PFSK-1 (cell line): Measurements from ENCODE around the gene STK40.

Source experiments
- POLR2AphosphoS5 ChIP-seq: IDR thresholded peaks from 2 replicates; pipeline ENCODE4 v1.6.1; 2012; ENCODE audit warnings: low read depth, mild to moderate bottlenecking, control low read depth, low read length, moderate library complexity
- SIN3A ChIP-seq: IDR thresholded peaks from 2 replicates; pipeline ENCODE4 v1.6.1; 2012; ENCODE audit warnings: mild to moderate bottlenecking, low read length, moderate library complexity, borderline replicate concordance; ENCODE audit not compliant: insufficient read depth
- TAF1 ChIP-seq: IDR thresholded peaks from 2 replicates; pipeline ENCODE4 v1.6.1; 2012; ENCODE audit warnings: low read length, control low read depth, borderline replicate concordance; ENCODE audit not compliant: insufficient read depth

DNA sequence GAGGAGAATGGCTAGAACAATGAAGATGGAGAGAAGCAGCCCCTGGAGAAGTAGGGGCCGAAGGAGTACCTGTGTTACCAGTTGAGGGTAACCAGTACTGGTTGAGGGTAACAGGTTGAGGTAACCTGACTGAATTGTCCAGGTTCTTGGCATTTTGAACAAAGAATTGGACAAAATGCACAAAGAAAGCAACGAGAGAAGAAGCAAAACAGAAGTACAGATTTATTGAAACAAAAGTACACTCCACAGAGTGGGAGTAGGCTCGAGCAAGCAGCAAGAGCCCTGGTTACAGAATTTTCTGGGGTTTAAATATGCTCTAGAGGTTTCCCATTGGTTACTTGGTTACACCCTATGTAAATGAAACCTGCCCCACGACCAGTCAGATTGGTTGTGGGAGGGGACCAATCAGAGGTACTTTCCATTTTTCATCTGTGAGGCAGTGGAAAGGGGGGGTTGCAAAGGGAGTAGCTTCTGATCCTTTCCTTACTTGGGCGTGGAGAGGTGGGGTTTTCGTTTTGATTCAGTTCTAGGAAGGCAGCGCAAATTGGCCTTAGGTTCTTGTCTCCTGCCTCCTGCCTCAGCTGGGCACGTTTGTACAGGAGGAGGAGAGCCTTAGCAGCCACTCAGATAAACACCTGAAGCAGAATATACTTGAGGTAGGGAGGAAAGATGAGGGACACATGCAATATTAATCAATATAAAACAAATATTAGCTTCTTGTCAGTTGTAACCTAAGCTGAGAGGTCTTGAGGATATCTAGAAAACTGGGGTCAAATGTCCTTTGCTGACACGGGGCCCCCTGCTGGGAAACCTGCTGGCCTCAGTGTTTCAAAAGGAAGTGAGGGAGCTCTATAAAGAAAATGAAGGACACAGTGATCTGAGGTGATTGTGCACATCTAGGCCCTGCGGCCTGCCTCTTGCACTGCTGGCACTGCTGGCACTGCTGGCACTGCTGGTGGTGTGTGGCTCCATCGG lies 26.2 kb upstream of the STK40 start:
- TF ChIP-seq POLR2AphosphoS5 (no peak), SIN3A (no peak), TAF1 (no peak)
